NOMO-1 treated with dmso at 0.1 percent for 144 hours (cell line): ENCODE measurements around the gene RPS26.
"Not testable (repeated sequence)": the region's sequence is repeated elsewhere in the genome, so short reads cannot be mapped to it uniquely, and the experiment has no call there.

Source experiments
- DNase-seq: peaks from one replicate; lab custom pipeline; 2025; ENCODE audit not compliant: unreplicated experiment; lab: John Stamatoyannopoulos, UW

Gene RPS26

DNA sequence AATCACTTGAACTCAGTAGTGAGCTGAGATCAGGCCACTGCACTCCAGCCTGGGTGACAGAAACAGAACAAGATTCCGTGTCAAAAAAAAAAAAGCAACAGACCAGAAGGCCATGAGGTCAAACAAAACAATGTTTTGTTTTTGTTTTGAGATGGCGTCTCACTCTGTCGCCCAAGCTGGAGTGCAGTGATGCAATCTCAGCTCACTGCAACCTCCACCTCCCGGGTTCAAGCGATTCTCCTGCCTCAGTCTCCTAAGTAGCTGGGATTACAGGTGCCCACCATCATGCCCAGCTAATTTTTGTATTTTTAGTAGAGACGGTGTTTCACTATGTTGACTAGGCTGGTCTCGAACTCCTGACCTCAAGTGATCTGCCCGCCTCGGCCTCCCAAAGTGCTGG lies 36.2 kb downstream of the RPS26 start:
- DNase-seq: not testable (repeated sequence)

DNA sequence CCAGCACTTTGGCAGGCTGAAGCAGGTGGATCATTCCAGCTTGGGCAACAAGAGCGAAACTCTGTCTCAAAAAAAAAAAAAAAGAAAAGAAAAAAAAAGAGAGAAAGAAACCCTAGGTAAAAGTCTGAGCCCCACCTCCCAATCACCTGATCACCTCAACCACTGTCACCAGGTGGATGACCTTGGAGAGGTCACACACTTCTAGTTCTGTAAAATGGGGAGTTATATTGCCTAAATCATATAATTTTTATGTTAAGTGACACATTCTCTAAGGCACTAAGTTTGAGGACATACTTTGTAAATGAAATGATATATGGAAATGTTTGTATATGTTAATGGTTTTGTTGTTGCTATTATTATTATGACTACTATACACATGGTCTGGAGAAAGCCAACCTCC lies 36.7 kb downstream of the RPS26 start:
- no peak for DNase-seq

DNA sequence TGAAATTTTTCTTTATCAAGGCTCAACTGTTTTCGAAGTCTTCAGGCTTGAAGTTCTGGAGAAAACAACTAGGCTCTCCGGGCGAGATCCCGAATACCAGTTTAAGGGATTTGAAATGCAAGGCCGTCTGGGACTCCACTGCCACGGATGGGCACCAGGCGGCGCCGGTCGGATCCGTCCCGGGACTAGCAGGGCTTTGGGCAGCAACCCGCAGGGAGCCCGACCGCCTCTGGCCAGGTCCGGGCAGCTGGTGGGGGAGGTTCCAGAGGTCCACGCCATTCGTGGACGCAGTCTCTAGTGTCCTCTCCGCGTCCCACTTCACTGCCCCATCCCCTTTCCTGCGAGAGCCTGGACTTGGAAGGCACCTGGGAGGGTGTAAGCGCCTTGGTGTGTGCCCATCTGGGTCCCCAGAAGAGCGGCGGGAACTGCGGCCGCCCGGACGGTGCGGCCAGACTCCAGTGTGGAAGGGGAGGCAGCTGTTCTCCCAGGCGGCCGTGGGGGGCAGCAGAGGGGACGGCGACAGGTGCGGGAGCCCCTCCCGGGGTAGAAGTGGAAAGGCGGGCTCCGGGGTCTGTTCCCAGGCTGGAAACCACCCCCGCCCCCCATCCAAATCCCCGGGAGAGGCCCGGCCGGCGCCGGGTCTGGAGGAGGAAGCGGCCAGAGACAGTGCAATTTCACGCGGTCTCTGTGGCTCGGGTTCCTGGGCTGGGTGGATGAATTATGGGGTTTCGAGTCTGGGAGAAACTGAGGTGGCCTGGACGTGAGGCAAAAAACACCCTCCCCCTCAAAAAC lies 37.4 kb downstream of the RPS26 start:
- DNase-seq: peak; percentile 32

- DNase-seq: peak; percentile 64
Measured at GRCh38 chr12:56079723-56080555, 38.2 kb downstream of the RPS26 start, which contains the start of gene ERBB3. ERBB3 (plus strand) TSS chr12:56080165; CDS start chr12:56080301, 136 bp downstream.

DNA sequence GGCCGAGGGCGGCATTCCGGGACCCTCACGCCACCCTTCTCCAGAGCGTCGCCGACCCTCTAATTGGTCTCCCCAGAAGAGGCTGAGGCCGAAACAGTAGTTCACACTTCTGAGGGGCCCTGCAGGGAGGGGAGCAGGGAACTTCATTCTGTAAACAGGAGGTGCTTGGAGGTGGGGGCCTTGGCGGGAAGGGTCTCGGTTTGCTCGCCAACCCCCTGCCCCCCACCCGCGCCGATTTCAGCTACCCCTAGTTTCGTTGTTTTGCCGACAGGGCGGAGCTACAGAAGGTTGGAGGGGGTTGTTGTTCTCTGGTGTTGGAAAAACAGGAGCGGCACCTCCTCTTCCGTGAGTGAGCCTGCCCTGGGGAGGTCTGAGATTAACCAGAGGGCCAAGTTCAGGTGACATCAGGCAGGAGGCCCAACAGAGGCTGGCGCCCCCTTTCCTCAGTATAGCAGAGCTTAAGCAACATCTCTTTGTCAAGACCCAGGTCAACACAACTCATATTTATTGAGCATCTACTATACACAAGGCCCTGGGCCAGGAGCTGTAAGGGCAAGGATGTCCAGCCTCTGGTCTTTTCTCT lies 38.9 kb downstream of the RPS26 start:
- DNase-seq: no peak

- DNase-seq: no peak
Measured at GRCh38 chr12:56081393-56082347, 40.0 kb downstream of the RPS26 start.

DNA sequence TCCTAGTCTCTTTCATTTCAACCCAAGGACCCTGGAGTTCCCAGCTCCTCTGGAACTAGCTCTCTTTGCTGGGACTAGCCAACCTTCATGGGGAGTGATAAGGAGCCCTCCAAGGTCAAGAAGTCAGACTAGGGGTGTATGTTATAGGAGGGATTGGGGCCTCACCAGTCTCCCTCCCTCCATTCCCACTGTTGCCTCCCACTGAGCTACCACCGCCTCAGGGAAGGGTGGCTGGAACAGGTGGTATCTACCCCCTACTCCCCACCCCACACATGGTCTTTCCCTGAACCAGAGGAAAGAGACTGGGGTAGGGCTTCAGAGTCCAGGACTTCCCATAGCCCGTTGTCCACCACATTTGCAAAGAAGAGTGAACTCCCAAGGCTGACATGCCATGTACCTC lies 40.7 kb downstream of the RPS26 start:
- no peak for DNase-seq

DNA sequence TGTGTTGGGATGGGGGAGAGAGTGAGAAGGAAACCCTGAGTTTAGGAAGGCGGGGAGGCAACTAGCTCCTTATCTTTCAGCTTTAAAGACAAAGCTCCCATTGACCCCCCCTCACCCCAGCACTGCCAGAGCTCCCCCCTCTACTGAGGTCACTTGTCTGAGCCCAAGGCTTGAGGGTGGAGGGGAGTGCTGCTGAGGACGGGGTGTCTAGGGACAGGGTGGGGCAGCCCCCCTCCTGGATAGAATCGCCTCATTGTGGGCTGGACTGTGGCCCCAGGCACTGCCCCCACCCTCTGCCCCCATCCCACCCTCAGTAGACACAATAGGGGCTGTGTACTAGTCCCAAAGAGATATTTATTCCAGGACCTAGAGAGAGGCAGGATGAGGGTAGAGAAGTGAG lies 41.2 kb downstream of the RPS26 start:
- DNase-seq: no peak

DNA sequence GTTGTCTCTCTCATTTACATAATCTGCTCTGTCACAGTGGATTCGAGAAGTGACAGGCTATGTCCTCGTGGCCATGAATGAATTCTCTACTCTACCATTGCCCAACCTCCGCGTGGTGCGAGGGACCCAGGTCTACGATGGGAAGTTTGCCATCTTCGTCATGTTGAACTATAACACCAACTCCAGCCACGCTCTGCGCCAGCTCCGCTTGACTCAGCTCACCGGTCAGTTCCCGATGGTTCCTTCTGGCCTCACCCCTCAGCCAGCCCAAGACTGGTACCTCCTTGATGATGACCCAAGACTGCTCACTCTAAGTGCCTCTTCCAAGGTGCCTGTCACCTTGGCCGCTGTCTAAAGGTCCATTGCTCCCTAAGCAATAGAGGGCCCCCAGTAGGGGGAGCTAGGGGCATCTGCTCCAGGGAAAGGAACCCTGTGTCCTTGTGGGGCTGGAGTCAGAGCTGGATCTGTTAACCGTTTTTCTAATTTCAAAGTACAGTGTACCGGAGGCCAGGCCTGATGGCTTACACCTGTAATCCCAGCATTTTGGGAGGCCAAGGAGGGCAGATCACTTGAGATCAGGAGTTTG lies 43.3 kb downstream of the RPS26 start:
- no peak for DNase-seq

DNA sequence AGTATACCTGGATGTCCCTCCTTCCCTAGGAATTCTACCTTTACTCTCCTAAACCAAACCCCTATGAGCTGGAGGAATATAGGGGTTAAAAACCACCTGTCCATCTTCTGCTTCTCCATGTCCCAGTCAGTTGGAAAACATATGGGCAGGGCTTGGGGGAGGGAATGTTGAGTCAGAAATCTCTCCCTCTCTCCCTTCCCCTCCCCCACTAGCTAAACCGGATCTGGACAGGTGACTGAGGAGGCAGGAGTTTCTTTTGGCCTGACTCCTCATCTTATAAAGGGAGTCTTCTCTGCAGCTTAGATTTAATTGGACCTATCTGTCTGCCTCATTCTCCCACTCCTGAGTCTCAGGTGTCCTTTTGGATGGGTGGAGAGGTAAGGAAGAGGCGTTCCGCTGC lies 44.4 kb downstream of the RPS26 start:
- DNase-seq: no peak

- DNase-seq: no peak
Measured at GRCh38 chr12:56086608-56087007, 44.9 kb downstream of the RPS26 start.

DNA sequence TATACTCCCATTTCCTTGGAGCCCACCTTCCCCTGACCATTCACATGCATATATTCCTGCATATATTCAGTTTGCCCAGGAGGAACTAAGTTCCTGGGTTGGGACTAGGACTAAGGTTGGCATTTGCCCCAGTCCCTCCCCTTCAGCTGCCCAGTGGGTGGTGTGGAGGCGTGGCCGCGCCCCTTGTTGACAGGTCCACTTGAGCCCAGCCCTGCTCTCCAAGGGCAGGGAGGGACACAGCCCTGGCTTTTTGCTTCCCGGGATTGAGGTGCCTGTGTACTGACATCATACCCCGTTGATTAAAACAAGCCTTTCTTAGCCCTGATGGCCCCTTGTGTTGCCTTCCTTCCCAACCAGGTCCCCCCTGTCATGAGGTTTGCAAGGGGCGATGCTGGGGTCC lies 45.5 kb downstream of the RPS26 start:
- DNase-seq: no peak
